CD4-positive, alpha-beta T cell (primary cell): ENCODE data around the gene GPR153. TPM values are rescaled to one million over a fixed set of nuclear protein-coding genes. Genes with fewer than 3 reads are reported as not detected.

Source experiments
- ATAC-seq: fragments of 200-7000 bp; cut with Tn5 transposase; one replicate; pipeline ENCODE4 v1.10.0; 2022; ENCODE audit warnings: mild to moderate bottlenecking; ENCODE audit not compliant: poor library complexity
- CTCF ChIA-PET: fragments of 350-600 bp; sonication (Branson Sonifier 250); formaldehyde crosslinking; loops from one replicate; lab custom pipeline; 2021; ENCODE audit warnings: antibody characterized with exemption, inconsistent platforms; lab: Charles Lee
- POLR2A ChIA-PET: fragments of 350-600 bp; sonication (Branson Sonifier 250); formaldehyde crosslinking; loops from one replicate; lab custom pipeline; 2021; ENCODE audit warnings: antibody characterized with exemption, inconsistent platforms; lab: Charles Lee
- DNase-seq, 14 experiments: peaks; one replicate each; pipeline ENCODE4 v3.0.0-alpha.2; 2013 to 2020; ENCODE audit warnings: mixed read lengths in 2 of 14
- H3K27ac ChIP-seq, 2 donors: one replicate each; pipeline versions ENCODE4 v1.5.1 to v1.7.0; 2013; ENCODE audit warnings: low read length in 2 of 2, low read depth in 1 of 2, mild to moderate bottlenecking in 1 of 2
- H3K27me3 ChIP-seq, 2 experiments: 1 replicate in 1 of 2; 2 replicates in 1 of 2; pipeline versions ENCODE4 v1.6.1 to v1.7.0; 2013; ENCODE audit warnings: low read length in 2 of 2, control low read depth in 1 of 2, mild to moderate bottlenecking in 1 of 2, moderate library complexity in 1 of 2; ENCODE audit not compliant: insufficient read depth in 2 of 2, control insufficient read depth in 1 of 2
- H3K36me3 ChIP-seq: one replicate; pipeline ENCODE4 v1.6.1; 2013; ENCODE audit warnings: low read length, control low read depth; ENCODE audit not compliant: insufficient read depth
- H3K4me1 ChIP-seq: one replicate; pipeline ENCODE4 v1.6.1; 2013; ENCODE audit warnings: low read length, control low read depth; ENCODE audit not compliant: insufficient read depth
- H3K4me3 ChIP-seq: one replicate; pipeline ENCODE4 v1.5.1; 2013; ENCODE audit warnings: mild to moderate bottlenecking, low read length, moderate library complexity
- H3K9me3 ChIP-seq, 2 experiments: 1 replicate in 1 of 2; 2 replicates in 1 of 2; pipeline versions ENCODE4 v1.6.1 to v1.7.0; 2013; ENCODE audit warnings: low read length in 2 of 2, mild to moderate bottlenecking in 2 of 2, control low read depth in 1 of 2, moderate library complexity in 1 of 2; ENCODE audit not compliant: control insufficient read depth in 1 of 2, insufficient read depth in 1 of 2
- H3K27ac Mint-ChIP-seq: one replicate; pipeline ENCODE4 v1.8.0; 2020; ENCODE audit warnings: mixed read lengths
- H3K27me3 Mint-ChIP-seq: one replicate; pipeline ENCODE4 v1.8.0; 2021; ENCODE audit warnings: mixed read lengths
- H3K36me3 Mint-ChIP-seq: one replicate; pipeline ENCODE4 v1.8.0; 2021; ENCODE audit warnings: low read depth, mixed read lengths
- H3K4me1 Mint-ChIP-seq: one replicate; pipeline ENCODE4 v1.8.0; 2021; ENCODE audit warnings: low read depth, mixed read lengths
- H3K4me3 Mint-ChIP-seq: one replicate; pipeline ENCODE4 v1.8.0; 2020; ENCODE audit warnings: mild to moderate bottlenecking, mixed read lengths
- H3K9me3 Mint-ChIP-seq: one replicate; pipeline ENCODE4 v1.8.0; 2020; ENCODE audit warnings: mixed read lengths
- intact Hi-C, 2 experiments: fragments of 100-400 bp; cut with DNase I in 1 of 2; cut with micrococcal nuclease in 1 of 2; formaldehyde crosslinking; loops; one replicate each; pipeline versions ENCODE4 v1.15.1 to v1.9.0; 2023 to 2025; cut with DNase I, micrococcal nuclease
- total RNA-seq, 174 experiments: library from RNA in 2 of 174; stranded (reverse) in 2 of 174; gene quantifications; one replicate each; pipeline ENCODE4 v1.2.3 and lab custom pipeline; 2021 to 2026
- TF ChIP-seq, protein P1 (sequence below): fragments of 200-600 bp; IDR thresholded peaks from one replicate; pipeline ENCODE4 v1.8.0; 2022; ENCODE audit warnings: antibody characterized with exemption, mild to moderate bottlenecking

Gene GPR153
- total RNA-seq, 2 experiments from 2014 or later: 0.14 to 0.19 TPM

DNA sequence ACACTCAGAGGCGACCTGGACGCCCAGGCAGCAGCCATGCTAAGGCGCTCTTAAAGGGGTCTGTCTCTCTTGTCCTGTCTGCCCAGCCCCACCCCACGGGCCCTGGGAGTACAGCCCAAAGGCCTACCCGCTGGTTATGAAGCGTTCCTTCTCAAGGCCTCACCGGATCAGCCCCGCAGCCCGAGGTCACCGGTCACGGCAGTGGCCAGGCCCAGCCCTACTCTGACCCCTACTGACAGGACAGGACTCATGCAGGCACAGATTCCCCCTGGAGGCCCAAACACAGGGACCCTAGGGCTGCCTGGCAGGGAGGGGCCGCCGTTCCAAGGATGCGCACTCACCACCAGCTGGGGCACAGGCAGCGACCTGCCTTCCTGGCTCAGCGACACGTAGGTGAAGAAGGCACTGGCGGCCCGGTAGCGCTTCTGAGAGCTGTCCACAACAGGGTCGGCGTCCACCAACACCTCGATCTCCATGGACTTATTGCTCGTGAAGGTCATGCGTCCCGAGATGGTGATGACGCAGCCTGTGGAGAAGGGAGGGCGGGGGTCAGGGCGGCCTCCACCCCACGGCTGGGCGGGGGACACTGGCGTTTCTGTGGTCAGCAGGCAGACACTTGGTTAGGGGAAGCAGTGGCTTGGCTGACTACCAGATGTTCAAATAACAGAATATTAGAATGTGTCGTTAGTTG, 20.0 kb upstream of the GPR153 start:
- H3K4me3 Mint-ChIP-seq: no peak overlapping the region
- H3K27ac Mint-ChIP-seq: no peak overlapping the region
- Histone ChIP-seq H3K27me3 (no peaks in the 10 kb centered on the region), H3K36me3 (no peaks in the 10 kb centered on the region), H3K9me3 (no peaks in the 10 kb centered on the region), H3K4me1 (no peaks in the 10 kb centered on the region), H3K4me3 (no peak overlapping the region), H3K27ac (no peak overlapping the region)
- no peaks in the 10 kb centered on the region for H3K27me3 Mint-ChIP-seq
- H3K36me3 Mint-ChIP-seq: no peaks in the 10 kb centered on the region
- TF ChIP-seq, protein P1, sequence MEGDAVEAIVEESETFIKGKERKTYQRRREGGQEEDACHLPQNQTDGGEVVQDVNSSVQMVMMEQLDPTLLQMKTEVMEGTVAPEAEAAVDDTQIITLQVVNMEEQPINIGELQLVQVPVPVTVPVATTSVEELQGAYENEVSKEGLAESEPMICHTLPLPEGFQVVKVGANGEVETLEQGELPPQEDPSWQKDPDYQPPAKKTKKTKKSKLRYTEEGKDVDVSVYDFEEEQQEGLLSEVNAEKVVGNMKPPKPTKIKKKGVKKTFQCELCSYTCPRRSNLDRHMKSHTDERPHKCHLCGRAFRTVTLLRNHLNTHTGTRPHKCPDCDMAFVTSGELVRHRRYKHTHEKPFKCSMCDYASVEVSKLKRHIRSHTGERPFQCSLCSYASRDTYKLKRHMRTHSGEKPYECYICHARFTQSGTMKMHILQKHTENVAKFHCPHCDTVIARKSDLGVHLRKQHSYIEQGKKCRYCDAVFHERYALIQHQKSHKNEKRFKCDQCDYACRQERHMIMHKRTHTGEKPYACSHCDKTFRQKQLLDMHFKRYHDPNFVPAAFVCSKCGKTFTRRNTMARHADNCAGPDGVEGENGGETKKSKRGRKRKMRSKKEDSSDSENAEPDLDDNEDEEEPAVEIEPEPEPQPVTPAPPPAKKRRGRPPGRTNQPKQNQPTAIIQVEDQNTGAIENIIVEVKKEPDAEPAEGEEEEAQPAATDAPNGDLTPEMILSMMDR: no peak
- DNase-seq: no peak
- intact Hi-C loops: loop anchor here in 1 of 2 experiments (2.0 kb wide), 1 partner anchor 46 kb away; no protein-coding TSS in a partner anchor
- H3K9me3 Mint-ChIP-seq: no peaks in the 10 kb centered on the region
- ChIA-PET POLR2A (no interaction called here), CTCF (no interaction called here)
- no peaks in the 10 kb centered on the region for H3K4me1 Mint-ChIP-seq
- no peak for ATAC-seq

DNA sequence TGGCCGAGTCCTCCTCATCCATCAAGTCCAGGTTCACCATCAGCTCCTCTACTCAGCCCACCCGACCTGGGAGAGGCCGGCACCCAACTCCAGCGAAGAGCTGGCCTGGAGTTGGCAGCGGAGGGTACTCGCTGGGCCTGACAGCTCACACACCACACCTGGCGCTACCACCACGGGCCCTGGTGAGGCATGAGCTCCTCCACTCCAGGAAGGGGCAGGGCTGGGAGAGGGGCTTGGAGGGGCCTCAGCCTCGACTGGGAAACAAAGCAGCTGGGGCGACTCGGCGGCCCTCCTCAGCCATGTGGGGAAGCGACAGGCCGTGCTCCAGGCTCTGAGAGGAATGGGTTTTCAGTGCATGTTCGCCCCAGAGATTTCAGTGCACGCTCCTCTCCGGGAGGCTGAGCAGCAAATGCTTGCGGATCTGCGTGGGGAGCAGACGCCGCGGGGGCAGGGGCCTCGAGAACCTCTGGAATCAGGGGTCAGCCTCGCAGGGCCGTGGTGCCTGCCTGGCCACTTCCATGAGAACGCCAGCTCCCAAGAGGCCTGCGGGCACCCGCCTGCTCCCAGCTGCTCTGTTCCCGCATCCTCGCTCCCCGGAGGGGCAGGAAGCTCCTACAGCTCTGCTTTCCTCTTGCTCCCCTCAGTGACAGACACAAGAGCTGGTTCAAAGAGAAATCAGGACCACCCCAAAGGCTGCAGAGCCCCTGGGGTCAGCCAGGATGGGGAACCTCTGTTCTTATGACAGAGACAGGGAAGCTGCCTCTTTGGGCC, 18.9 kb upstream of the GPR153 start:
- ChIA-PET POLR2A (no interaction called here), CTCF (no interaction called here)
- no peak for ATAC-seq
- H3K4me1 Mint-ChIP-seq: no peaks in the 10 kb centered on the region
- no peaks in the 10 kb centered on the region for H3K27me3 Mint-ChIP-seq
- Histone ChIP-seq H3K9me3 (no peaks in the 10 kb centered on the region), H3K4me3 (no peak overlapping the region), H3K27me3 (no peaks in the 10 kb centered on the region), H3K4me1 (no peaks in the 10 kb centered on the region), H3K36me3 (no peaks in the 10 kb centered on the region), H3K27ac (no peak overlapping the region)
- intact Hi-C loops: loop anchor here in 1 of 2 experiments (2.0 kb wide), 1 partner anchor 47 kb away; no protein-coding TSS in a partner anchor
- no peaks in the 10 kb centered on the region for H3K36me3 Mint-ChIP-seq
- H3K9me3 Mint-ChIP-seq: no peaks in the 10 kb centered on the region
- no peak for DNase-seq
- H3K27ac Mint-ChIP-seq: no peak overlapping the region
- H3K4me3 Mint-ChIP-seq: no peak overlapping the region
- TF ChIP-seq, protein P1: no peak

DNA sequence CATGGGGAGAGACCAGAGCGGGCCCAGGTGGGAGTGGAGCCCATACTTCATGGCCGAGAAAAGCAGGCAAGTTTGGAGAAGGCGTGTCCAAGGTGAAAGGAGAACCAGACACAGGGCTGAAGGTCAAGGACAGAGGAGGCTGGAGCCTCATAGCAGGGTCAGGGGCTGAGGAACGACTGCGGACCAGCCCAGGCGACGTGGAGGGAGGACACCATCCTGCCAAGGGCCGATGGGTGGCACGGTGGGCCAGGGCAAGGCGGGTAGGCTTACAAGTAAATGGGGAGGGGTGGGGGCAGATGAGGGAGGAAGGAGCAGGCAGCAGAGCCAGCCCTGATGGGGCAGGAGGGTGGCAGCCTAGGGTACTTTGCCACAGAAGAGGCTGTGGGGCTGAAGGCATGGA, 18.2 kb upstream of the GPR153 start:
- intact Hi-C loops: no loop called here
- CTCF ChIA-PET: no interaction called here

More for the DNA sequence above, 18.2 kb upstream of the GPR153 start:
- Mint-ChIP-seq H3K4me1 (no peaks in the 10 kb centered on the region), H3K4me3 (no peak overlapping the region), H3K9me3 (no peaks in the 10 kb centered on the region), H3K27ac (no peak overlapping the region), H3K27me3 (no peaks in the 10 kb centered on the region), H3K36me3 (no peaks in the 10 kb centered on the region)
- H3K27me3 ChIP-seq: no peaks in the 10 kb centered on the region
- no peaks in the 10 kb centered on the region for H3K4me1 ChIP-seq
- no peaks in the 10 kb centered on the region for H3K36me3 ChIP-seq
- POLR2A ChIA-PET: no interaction called here
- TF ChIP-seq, protein P1: no peak
- no peak overlapping the region for H3K27ac ChIP-seq
- no peak overlapping the region for H3K4me3 ChIP-seq
- DNase-seq (no peak), ATAC-seq (no peak)
- H3K9me3 ChIP-seq: no peaks in the 10 kb centered on the region
